Measurements from ENCODE around the gene CHST15. TPM values are rescaled to one million over a fixed set of nuclear protein-coding genes. Genes with fewer than 3 reads are reported as not detected.

CHST15 gene
- total RNA-seq, 2 donors from 2014 or later, result 4.7 to 10.2 TPM

- no peak for DNase-seq
- intact Hi-C loops (cut with DNase I), result no loop called here
- peaks cover 2% of the 10 kb centered on the region for H3K27me3 ChIP-seq
- no peak overlapping the region for H3K27ac ChIP-seq
- TF ChIP-seq CTCF (IDR thresholded peaks at IDR 0.05), result no peak
- no peaks in the 10 kb centered on the region for H3K36me3 ChIP-seq
- H3K4me3 ChIP-seq, result no peak overlapping the region
- no peak overlapping the region for H3K9ac ChIP-seq (ENCODE audit: low read depth in 2 of 2, low read length in 2 of 2)
- H3K4me1 ChIP-seq, result peaks cover 10% of the 10 kb centered on the region
- H3K9me3 ChIP-seq, result no peaks in the 10 kb centered on the region
Observed at GRCh38 chr10:124085680-124086079, 7.7 kb downstream of the CHST15 start.

- Histone ChIP-seq H3K27me3 (no peaks in the 10 kb centered on the region), H3K36me3 (no peaks in the 10 kb centered on the region), H3K9ac (ENCODE audit: low read depth in 2 of 2, low read length in 2 of 2) (no peak overlapping the region), H3K4me3 (no peak overlapping the region), H3K27ac (no peak overlapping the region), H3K9me3 (no peaks in the 10 kb centered on the region), H3K4me1 (peaks cover 10% of the 10 kb centered on the region)
- intact Hi-C loops (cut with DNase I), result no loop called here
- no peak for DNase-seq
- TF ChIP-seq CTCF (IDR thresholded peaks at IDR 0.05), result no peak
Observed at GRCh38 chr10:124084708-124085107, 8.7 kb downstream of the CHST15 start.

- no peaks in the 10 kb centered on the region for H3K27me3 ChIP-seq
- DNase-seq, result no peak
- peaks cover 10% of the 10 kb centered on the region for H3K4me1 ChIP-seq
- no peaks in the 10 kb centered on the region for H3K9me3 ChIP-seq
- no peak overlapping the region for H3K9ac ChIP-seq (ENCODE audit: low read depth in 2 of 2, low read length in 2 of 2)
- H3K4me3 ChIP-seq, result no peak overlapping the region
- no peak for TF ChIP-seq CTCF (IDR thresholded peaks at IDR 0.05)
- no peaks in the 10 kb centered on the region for H3K36me3 ChIP-seq
- H3K27ac ChIP-seq, result no peak overlapping the region
- intact Hi-C loops (cut with DNase I), result no loop called here
Observed at GRCh38 chr10:124083740-124084397, 9.5 kb downstream of the CHST15 start.

GRCh38 chr10:124083047-124083739 lies 10.2 kb downstream of the CHST15 start:
- TF ChIP-seq CTCF (IDR thresholded peaks at IDR 0.05), result no peak
- intact Hi-C loops (cut with DNase I), result no loop called here

GRCh38 chr10:124082555-124082954 lies 10.8 kb downstream of the CHST15 start:
- Histone ChIP-seq H3K9me3 (no peaks in the 10 kb centered on the region), H3K36me3 (no peaks in the 10 kb centered on the region), H3K27ac (no peak overlapping the region), H3K9ac (ENCODE audit: low read depth in 2 of 2, low read length in 2 of 2) (no peak overlapping the region), H3K4me3 (no peak overlapping the region), H3K4me1 (peaks cover under 1% of the 10 kb centered on the region), H3K27me3 (no peaks in the 10 kb centered on the region)
- DNase-seq, result no peak
- no peak for TF ChIP-seq CTCF (IDR thresholded peaks at IDR 0.05)
- intact Hi-C loops (cut with DNase I), result no loop called here

More at GRCh38 chr10:124083047-124083739, 10.2 kb downstream of the CHST15 start:
- Histone ChIP-seq H3K9me3 (no peaks in the 10 kb centered on the region), H3K9ac (ENCODE audit: low read depth in 2 of 2, low read length in 2 of 2) (no peak overlapping the region), H3K4me3 (no peak overlapping the region), H3K27me3 (no peaks in the 10 kb centered on the region), H3K27ac (no peak overlapping the region), H3K4me1 (peaks cover 7% of the 10 kb centered on the region), H3K36me3 (no peaks in the 10 kb centered on the region)
- DNase-seq, result no peak

All from colonic mucosa (tissue), 4 donors.